GM12801 (cell line): ENCODE measurements around the gene ZNF134.

ENCODE experiments used
- TF ChIP-seq, protein P1 (sequence below): IDR thresholded peaks from one replicate; pipeline ENCODE4 v1.5.1; 2011; ENCODE audit warnings: control low read depth; ENCODE audit not compliant: insufficient read length; ENCODE audit errors: extremely low read depth

Gene ZNF134

GRCh38 chr19:57613941-57614743 is at the start of gene ZNF134:
Gene ZNF134, plus strand, starts transcription at chr19:57614242. Its CDS starts 5,227 bp downstream, at chr19:57619469.
- TF ChIP-seq, protein P1, sequence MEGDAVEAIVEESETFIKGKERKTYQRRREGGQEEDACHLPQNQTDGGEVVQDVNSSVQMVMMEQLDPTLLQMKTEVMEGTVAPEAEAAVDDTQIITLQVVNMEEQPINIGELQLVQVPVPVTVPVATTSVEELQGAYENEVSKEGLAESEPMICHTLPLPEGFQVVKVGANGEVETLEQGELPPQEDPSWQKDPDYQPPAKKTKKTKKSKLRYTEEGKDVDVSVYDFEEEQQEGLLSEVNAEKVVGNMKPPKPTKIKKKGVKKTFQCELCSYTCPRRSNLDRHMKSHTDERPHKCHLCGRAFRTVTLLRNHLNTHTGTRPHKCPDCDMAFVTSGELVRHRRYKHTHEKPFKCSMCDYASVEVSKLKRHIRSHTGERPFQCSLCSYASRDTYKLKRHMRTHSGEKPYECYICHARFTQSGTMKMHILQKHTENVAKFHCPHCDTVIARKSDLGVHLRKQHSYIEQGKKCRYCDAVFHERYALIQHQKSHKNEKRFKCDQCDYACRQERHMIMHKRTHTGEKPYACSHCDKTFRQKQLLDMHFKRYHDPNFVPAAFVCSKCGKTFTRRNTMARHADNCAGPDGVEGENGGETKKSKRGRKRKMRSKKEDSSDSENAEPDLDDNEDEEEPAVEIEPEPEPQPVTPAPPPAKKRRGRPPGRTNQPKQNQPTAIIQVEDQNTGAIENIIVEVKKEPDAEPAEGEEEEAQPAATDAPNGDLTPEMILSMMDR, result no peak

- TF ChIP-seq, protein P1, result no peak
Measured at GRCh38 chr19:57566396-57567265, 47.4 kb upstream of the ZNF134 start.

- TF ChIP-seq, protein P1, result no peak
Measured at GRCh38 chr19:57570707-57571106, 43.3 kb upstream of the ZNF134 start.

GRCh38 chr19:57572415-57572947 is 41.6 kb upstream of the ZNF134 start:
- TF ChIP-seq, protein P1, result no peak

DNA sequence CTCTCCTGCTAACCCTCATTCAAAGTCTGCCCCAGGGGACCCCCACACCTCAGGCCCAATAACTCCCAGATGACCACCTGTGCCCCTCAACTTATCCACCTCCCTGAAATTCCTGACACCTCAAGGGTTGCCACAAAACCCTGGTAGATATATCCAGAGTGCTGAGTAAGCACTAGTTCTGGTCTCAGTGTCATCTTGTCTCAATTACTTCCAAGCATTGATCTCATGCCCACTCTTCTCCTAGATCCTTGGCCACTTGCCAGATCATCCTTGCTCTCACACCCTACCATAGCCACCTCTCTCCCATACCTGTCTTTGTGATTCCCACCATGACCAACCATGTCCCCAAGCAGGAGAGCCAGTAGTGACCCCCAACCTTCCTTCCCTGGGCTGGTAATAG is 37.4 kb upstream of the ZNF134 start:
- TF ChIP-seq, protein P1, result no peak

DNA sequence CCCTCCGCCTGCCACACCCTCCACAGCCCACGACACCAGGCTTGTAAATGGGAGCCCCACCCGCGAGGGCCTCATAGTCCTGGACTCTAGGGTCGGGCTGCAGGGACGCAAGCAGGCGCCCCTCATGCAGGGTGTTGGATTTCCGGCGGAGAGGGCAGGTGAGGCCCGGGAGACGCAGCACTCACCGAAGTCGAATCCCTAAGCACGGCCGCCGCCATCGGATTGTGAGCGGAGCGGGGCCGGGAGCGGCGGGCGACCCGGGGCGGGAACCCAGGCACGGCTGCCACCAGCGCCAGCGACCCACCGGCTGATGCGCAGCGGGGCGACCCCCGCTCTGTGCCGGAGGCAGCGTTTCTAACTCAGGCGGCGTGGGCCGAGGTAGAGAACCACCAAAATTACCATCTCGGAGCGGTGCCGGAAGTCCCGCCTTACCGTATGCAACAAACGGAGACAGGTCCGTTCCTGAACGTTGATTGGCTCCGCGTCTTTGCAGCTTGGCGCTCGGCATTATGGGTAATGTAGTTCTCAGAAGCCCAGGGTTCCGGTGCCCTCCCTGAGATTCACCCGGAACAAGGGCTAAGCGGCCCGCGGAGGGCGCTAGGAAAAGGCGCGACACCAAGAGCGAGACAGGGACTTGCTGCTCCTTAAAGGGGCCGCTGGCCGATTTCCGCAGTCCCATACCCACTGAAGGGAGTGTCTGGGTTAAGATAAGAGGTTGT is 35.4 kb upstream of the ZNF134 start, which contains the start of gene ZNF416:
Gene ZNF416 (minus strand): TSS at position 425 of the 719 bp plus-strand sequence. CDS start 207 bp downstream, at position 218.
- TF ChIP-seq, protein P1, result no peak
